SK-N-SH (cell line): ENCODE data around the gene SCAPER. TPM values are rescaled to one million over a fixed set of nuclear protein-coding genes. Genes with fewer than 3 reads are reported as not detected.

ENCODE experiments used
- CTCF ChIA-PET: fragments of 300-600, 350-600 bp; formaldehyde crosslinking; extraction: SDS; loops from one replicate; lab custom pipeline; 2021; lab: Yijun Ruan, JAX
- POLR2A ChIA-PET: fragments of 350-600 bp; sonication (Branson Sonifier 250); formaldehyde crosslinking; extraction: SDS; loops from one replicate; lab custom pipeline; 2020; ENCODE audit warnings: antibody characterized with exemption, inconsistent platforms; lab: Yijun Ruan, JAX
- DNase-seq: peaks from one replicate; pipeline ENCODE4 v3.0.0; 2012
- H2AFZ ChIP-seq: fragments of 200-600 bp; sonication (generic); 2 replicates; pipeline ENCODE4 v1.8.1; 2016; ENCODE audit warnings: antibody characterized with exemption, mild to moderate bottlenecking, low read depth
- H3F3A ChIP-seq: fragments of 200-600 bp; sonication (generic); replicated peaks from 2 replicates; pipeline ENCODE3; 2016; ENCODE audit warnings: antibody characterized with exemption, mild to moderate bottlenecking; ENCODE audit not compliant: insufficient read depth
- H3K27ac ChIP-seq, 2 experiments: fragments of 200-500 bp in 1 of 2; fragments of 200-600 bp in 1 of 2; sonication (Bioruptor generic) in 1 of 2; sonication (generic), shearing (Covaris generic) in 1 of 2; 2 replicates each; pipeline versions ENCODE4 v1.5.1 to v1.6.1; 2014 to 2016; ENCODE audit warnings: low read depth in 2 of 2, inconsistent platforms in 1 of 2, low read length in 1 of 2, mild to moderate bottlenecking in 1 of 2, mixed read lengths in 1 of 2
- H3K27me3 ChIP-seq: fragments of 200-600 bp; sonication (generic), shearing (Covaris generic); 2 replicates; pipeline ENCODE4 v1.6.1; 2016; ENCODE audit warnings: mixed run types; ENCODE audit not compliant: insufficient read depth
- H3K36me3 ChIP-seq, 2 experiments: fragments of 200-500 bp in 1 of 2; fragments of 200-600 bp in 1 of 2; sonication (Bioruptor generic) in 1 of 2; sonication (generic) in 1 of 2; replicated peaks in 1 of 2; 2 replicates each; pipeline versions ENCODE3 to v1.5.1; 2014 to 2016; ENCODE audit warnings: low read length in 1 of 2, mild to moderate bottlenecking in 1 of 2; ENCODE audit not compliant: insufficient read depth in 2 of 2, control insufficient read depth in 1 of 2
- H3K4me1 ChIP-seq, 2 experiments: fragments of 200-500 bp in 1 of 2; fragments of 200-600 bp in 1 of 2; sonication (Bioruptor generic) in 1 of 2; sonication (generic), shearing (Covaris generic) in 1 of 2; 2 replicates each; pipeline versions ENCODE4 v1.5.1 to v1.6.1; 2014 to 2016; ENCODE audit warnings: low read depth in 1 of 2, low read length in 1 of 2, mixed run types in 1 of 2; ENCODE audit not compliant: insufficient read depth in 2 of 2, control insufficient read depth in 1 of 2
- H3K4me2 ChIP-seq: fragments of 200-600 bp; sonication (generic), shearing (Covaris generic); 2 replicates; pipeline ENCODE4 v1.6.1; 2017; ENCODE audit warnings: mixed run types
- H3K4me3 ChIP-seq, 2 experiments: fragments of 200-500 bp in 1 of 2; fragments of 200-600 bp in 1 of 2; sonication (Bioruptor generic) in 1 of 2; sonication (generic), shearing (Covaris generic) in 1 of 2; 2 replicates each; pipeline versions ENCODE4 v1.5.1 to v1.8.1; 2014 to 2016; ENCODE audit warnings: low read depth in 2 of 2, inconsistent platforms in 1 of 2, low read length in 1 of 2, mild to moderate bottlenecking in 1 of 2, mixed read lengths in 1 of 2, moderate library complexity in 1 of 2
- H3K79me2 ChIP-seq: fragments of 200-600 bp; sonication (generic); 2 replicates; pipeline ENCODE4 v1.8.1; 2017; ENCODE audit warnings: mild to moderate bottlenecking; ENCODE audit not compliant: insufficient read depth
- H3K9ac ChIP-seq: fragments of 200-600 bp; sonication (generic); 2 replicates; pipeline ENCODE4 v1.6.1; 2017; ENCODE audit warnings: mixed run types
- H3K9me2 ChIP-seq: fragments of 200-600 bp; sonication (generic); 2 replicates; pipeline ENCODE4 v1.6.1; 2017; ENCODE audit warnings: mixed run types
- H3K9me3 ChIP-seq: fragments of 200-600 bp; sonication (generic); 2 replicates; pipeline ENCODE4 v1.6.1; 2017; ENCODE audit warnings: mixed run types, mild to moderate bottlenecking, moderate library complexity
- H4K20me1 ChIP-seq: fragments of 200-600 bp; sonication (generic); 2 replicates; pipeline ENCODE4 v1.6.1; 2017; ENCODE audit warnings: mild to moderate bottlenecking, mixed run types; ENCODE audit not compliant: insufficient read depth
- CTCF ChIP-seq: fragments of 200-600 bp; sonication (generic); IDR thresholded peaks from 2 replicates; pipeline ENCODE4 v1.6.1; 2017; ENCODE audit warnings: antibody characterized with exemption, mild to moderate bottlenecking, moderate library complexity
- ELF1 ChIP-seq: IDR thresholded peaks from 2 replicates; pipeline ENCODE4 v1.4.0; 2012
- EP300 ChIP-seq, 2 experiments: IDR thresholded peaks; 2 replicates each; pipeline versions ENCODE4 v1.4.0 to v1.6.1; 2012; ENCODE audit warnings: borderline replicate concordance in 1 of 2, low read depth in 1 of 2, low read length in 1 of 2
- FOSL2 ChIP-seq: IDR thresholded peaks from 2 replicates; pipeline ENCODE4 v1.4.0; 2012; ENCODE audit warnings: low read depth, mild to moderate bottlenecking, moderate library complexity, borderline replicate concordance
- FOXJ3 ChIP-seq: sonication (generic); formaldehyde crosslinking; IDR thresholded peaks from 2 replicates; pipeline ENCODE4 v1.5.1; 2020; ENCODE audit warnings: mild to moderate bottlenecking, missing genetic modification reagents
- FOXM1 ChIP-seq: IDR thresholded peaks from 2 replicates; pipeline ENCODE4 v1.4.0; 2012; ENCODE audit warnings: low read depth, mild to moderate bottlenecking
- GATA2 ChIP-seq: sonication (generic); formaldehyde crosslinking; IDR thresholded peaks from 2 replicates; pipeline ENCODE4 v1.5.0; 2020; ENCODE audit warnings: mild to moderate bottlenecking, missing genetic modification reagents
- IRF3 ChIP-seq: fragments of 150-350 bp; IDR thresholded peaks from 2 replicates; pipeline ENCODE4 v1.6.1; 2016; ENCODE audit warnings: mild to moderate bottlenecking, low read depth, low read length
- MEF2A ChIP-seq: IDR thresholded peaks from 2 replicates; pipeline ENCODE4 v1.4.0; 2012; ENCODE audit warnings: low read depth, borderline replicate concordance
- MXI1 ChIP-seq: IDR thresholded peaks from 2 replicates; pipeline ENCODE4 v1.6.1; 2012; ENCODE audit warnings: mild to moderate bottlenecking, low read depth, low read length, improper control_type of control experiment
- RAD21 ChIP-seq: IDR thresholded peaks from 2 replicates; pipeline ENCODE4 v1.6.1; 2012; ENCODE audit warnings: mild to moderate bottlenecking, low read length
- RCOR1 ChIP-seq: fragments of 150-350 bp; IDR thresholded peaks from 2 replicates; pipeline ENCODE4 v1.6.1; 2017; ENCODE audit warnings: antibody characterized with exemption, low read length
- REST ChIP-seq: IDR thresholded peaks from 2 replicates; pipeline ENCODE4 v1.6.1; 2012; ENCODE audit warnings: mild to moderate bottlenecking, low read depth, low read length, moderate library complexity
- SMC3 ChIP-seq: IDR thresholded peaks from 2 replicates; pipeline ENCODE4 v1.6.1; 2012; ENCODE audit warnings: low read depth, low read length, improper control_type of control experiment
- TAF1 ChIP-seq: IDR thresholded peaks from 2 replicates; pipeline ENCODE4 v1.6.1; 2012; ENCODE audit warnings: low read depth, mild to moderate bottlenecking, low read length, moderate library complexity, borderline replicate concordance
- YY1 ChIP-seq: IDR thresholded peaks from 2 replicates; pipeline ENCODE4 v1.4.0; 2012; ENCODE audit warnings: low read depth, mild to moderate bottlenecking
- ZBTB33 ChIP-seq: IDR thresholded peaks from 2 replicates; pipeline ENCODE4 v1.4.0; 2012; ENCODE audit warnings: low read depth, borderline replicate concordance
- WGBS: methylation state at CpG from one replicate; pipeline ENCODE4 v1.1.6; 2017; ENCODE audit warnings: low lambda C conversion rate; 5-methylcytosine and 5-hydroxymethylcytosine counted together
- polyA plus RNA-seq, 3 experiments: library from polyadenylated mRNA; depleted of rRNA; stranded (reverse); fragments of >200 nt; gene quantifications; 2 replicates each; pipeline ENCODE4 v1.2.3, GENCODE V29; 2012

The SCAPER gene
- polyA plus RNA-seq, 1 of the 3 experiments (the other 2 are of a cell fraction) = 1.8 TPM

GRCh38 chr15:76429661-76430060, 475.5 kb downstream of the SCAPER start:
- H3K4me1 ChIP-seq = no peaks in the 10 kb centered on the region
- H4K20me1 ChIP-seq = no peaks in the 10 kb centered on the region
- no peaks in the 10 kb centered on the region for H3F3A ChIP-seq
- no peaks in the 10 kb centered on the region for H3K36me3 ChIP-seq
- no peak overlapping the region for H3K9ac ChIP-seq
- no peak overlapping the region for H3K27ac ChIP-seq
- no peaks in the 10 kb centered on the region for H3K79me2 ChIP-seq
- H3K9me2 ChIP-seq = no peaks in the 10 kb centered on the region
- POLR2A ChIA-PET = no interaction called here
- TF ChIP-seq YY1 = no peak
- no peak for TF ChIP-seq ZBTB33
- no peak for TF ChIP-seq RAD21
- no peak for TF ChIP-seq ELF1
- TF ChIP-seq FOSL2 = no peak
- TF ChIP-seq CTCF = no peak
- no peak for TF ChIP-seq MEF2A
- no peaks in the 10 kb centered on the region for H3K27me3 ChIP-seq
- no peak overlapping the region for H3K4me3 ChIP-seq
- H3K4me2 ChIP-seq = no peak overlapping the region
- CTCF ChIA-PET = no interaction called here
- no peaks in the 10 kb centered on the region for H3K9me3 ChIP-seq
- DNase-seq = no peak
- H2AFZ ChIP-seq = no peak overlapping the region
- 83% methylated on average over 4 of the region's 4 CpGs for WGBS

- TF ChIP-seq MXI1 (no peak), RAD21 (no peak), SMC3 (no peak), FOXJ3 (CRISPR knock-in tag) (no peak), IRF3 (no peak), RCOR1 (no peak), GATA2 (CRISPR knock-in tag) (no peak), FOXM1 (no peak), YY1 (no peak), MEF2A (no peak), TAF1 (no peak), EP300 (IDR thresholded peaks at IDR 0.05; ENCODE audit: borderline replicate concordance in 1 of 2, low read depth in 1 of 2, low read length in 1 of 2) (no peak), REST (no peak)
- Histone ChIP-seq H2AFZ (no peak overlapping the region), H3K36me3 (no peaks in the 10 kb centered on the region), H3K79me2 (no peaks in the 10 kb centered on the region), H3K4me3 (no peak overlapping the region), H3K9ac (no peak overlapping the region), H3K9me2 (no peaks in the 10 kb centered on the region), H3K9me3 (no peaks in the 10 kb centered on the region), H4K20me1 (no peaks in the 10 kb centered on the region), H3K27ac (no peak overlapping the region), H3K4me2 (no peak overlapping the region), H3F3A (no peaks in the 10 kb centered on the region), H3K27me3 (no peaks in the 10 kb centered on the region), H3K4me1 (no peaks in the 10 kb centered on the region)
- no peak for DNase-seq
- ChIA-PET CTCF (no interaction called here), POLR2A (no interaction called here)
- 47% methylated on average over 2 of the region's 2 CpGs for WGBS
These were observed 478.2 kb downstream of the SCAPER start for GRCh38 chr15:76426941-76427340.
